GM19328 (cell line): ENCODE data around the gene CENPH.
"Not testable (repeated sequence)": the region's sequence is repeated elsewhere in the genome, so short reads cannot be mapped to it uniquely, and the experiment has no call there.

Experiments
- ATAC-seq: cut with Tn5 transposase; IDR thresholded peaks from one replicate; pipeline ENCODE4 v1.9.1; 2021; ENCODE audit warnings: mild to moderate bottlenecking, moderate library complexity; ENCODE audit not compliant: unreplicated experiment

Gene CENPH

GRCh38 chr5:69245031-69245430, 55.6 kb downstream of the CENPH start:
- no peak for ATAC-seq

- no peak for ATAC-seq
Observed at GRCh38 chr5:69248019-69248418, 58.6 kb downstream of the CENPH start.

GRCh38 chr5:69250593-69250992, 61.2 kb downstream of the CENPH start:
- no peak for ATAC-seq

- no peak for ATAC-seq
Observed at GRCh38 chr5:69252437-69252836, 63.1 kb downstream of the CENPH start.

- not testable (repeated sequence) for ATAC-seq
Observed at GRCh38 chr5:69255940-69256339, 66.6 kb downstream of the CENPH start.

GRCh38 chr5:69257577-69257976, 68.2 kb downstream of the CENPH start:
- no peak for ATAC-seq
